GM21737 (cell line): ENCODE measurements around the gene ROBO4.
A peak's percentile ranks its signal among the peaks of the same experiment; 100 is the strongest.

Experiments
- ATAC-seq: cut with Tn5 transposase; IDR thresholded peaks from one replicate; pipeline ENCODE4 v1.9.1; 2021; ENCODE audit warnings: mild to moderate bottlenecking, moderate library complexity; ENCODE audit not compliant: unreplicated experiment

ROBO4 gene

GRCh38 chr11:124897674-124898262 is at the start of gene ROBO4:
Gene ROBO4 (minus strand): TSS chr11:124897865. CDS start chr11:124897795, 70 bp downstream.
- ATAC-seq = no peak

- ATAC-seq = no peak
Observed at GRCh38 chr11:124946735-124947141, 49.1 kb upstream of the ROBO4 start.

- ATAC-seq = no peak
Observed at GRCh38 chr11:124945826-124946225, 48.2 kb upstream of the ROBO4 start.

- no peak for ATAC-seq
Observed at GRCh38 chr11:124944565-124944964, 46.9 kb upstream of the ROBO4 start.

GRCh38 chr11:124943741-124944140 is 46.1 kb upstream of the ROBO4 start:
- ATAC-seq = no peak

GRCh38 chr11:124943254-124943616 is 45.6 kb upstream of the ROBO4 start:
- ATAC-seq = no peak

- no peak for ATAC-seq
Observed at GRCh38 chr11:124942466-124943253, 45.0 kb upstream of the ROBO4 start.

- ATAC-seq = no peak
Observed at GRCh38 chr11:124941703-124942102, 44.0 kb upstream of the ROBO4 start.

- no peak for ATAC-seq
Observed at GRCh38 chr11:124938970-124939369, 41.3 kb upstream of the ROBO4 start.

- no peak for ATAC-seq
Observed at GRCh38 chr11:124938206-124938765, 40.6 kb upstream of the ROBO4 start.

- no peak for ATAC-seq
Observed at GRCh38 chr11:124937336-124937935, 39.8 kb upstream of the ROBO4 start.

GRCh38 chr11:124935548-124936514 is 38.2 kb upstream of the ROBO4 start, which contains the start of gene HEPACAM:
Gene HEPACAM (minus strand): TSS chr11:124936047. CDS start chr11:124936006, 41 bp downstream.
- no peak for ATAC-seq

- no peak for ATAC-seq
Observed at GRCh38 chr11:124934862-124935547, 37.3 kb upstream of the ROBO4 start.

- peak; percentile 90 for ATAC-seq
Observed at GRCh38 chr11:124930799-124931198, 33.1 kb upstream of the ROBO4 start.

GRCh38 chr11:124928942-124929665 is 31.4 kb upstream of the ROBO4 start:
- no peak for ATAC-seq

GRCh38 chr11:124923296-124923695 is 25.6 kb upstream of the ROBO4 start:
- no peak for ATAC-seq

GRCh38 chr11:124922831-124923230 is 25.2 kb upstream of the ROBO4 start:
- no peak for ATAC-seq

- ATAC-seq = no peak
Observed at GRCh38 chr11:124920870-124921609, 23.4 kb upstream of the ROBO4 start.

GRCh38 chr11:124920356-124920755 is 22.7 kb upstream of the ROBO4 start:
- no peak for ATAC-seq
